GM12878 (cell line): ENCODE measurements around the gene GADL1.

ENCODE experiments used
- BHLHE40 ChIP-seq, 2 experiments: fragments of 450-650 bp in 1 of 2; IDR thresholded peaks; 2 replicates each; pipeline ENCODE4 v1.6.1; 2011 to 2017; ENCODE audit warnings: low read depth in 2 of 2, borderline replicate concordance in 1 of 2, improper control_type of control experiment in 1 of 2, low read length in 1 of 2, mild to moderate bottlenecking in 1 of 2
- BRCA1 ChIP-seq: IDR thresholded peaks from 2 replicates; pipeline ENCODE4 v1.6.1; 2011; ENCODE audit warnings: low read depth, low read length, improper control_type of control experiment
- CTCF ChIP-seq, 3 experiments: IDR thresholded peaks in 2 of 3; conservative IDR thresholded peaks in 1 of 3; 2 replicates each; pipeline ENCODE4 v1.5.1; 2011; ENCODE audit warnings: low read depth in 3 of 3, low read length in 3 of 3, mild to moderate bottlenecking in 3 of 3, control low read depth in 2 of 3, moderate library complexity in 2 of 3, inconsistent platforms in 1 of 3, mixed read lengths in 1 of 3; ENCODE audit not compliant: control insufficient read depth in 2 of 3, insufficient read depth in 1 of 3; ENCODE audit errors: extremely low read depth in 1 of 3
- EZH2 ChIP-seq: IDR thresholded peaks from 2 replicates; pipeline ENCODE4 v1.6.1; 2012; ENCODE audit warnings: low read depth, mild to moderate bottlenecking, control low read depth, inconsistent platforms, low read length, borderline replicate concordance; ENCODE audit not compliant: control insufficient read depth
- GABPA ChIP-seq: IDR thresholded peaks from 2 replicates; pipeline ENCODE4 v1.6.1; 2014; ENCODE audit warnings: antibody characterized with exemption, low read depth, mild to moderate bottlenecking, inconsistent platforms
- NFXL1 ChIP-seq: fragments of 450-650 bp; IDR thresholded peaks from 2 replicates; pipeline ENCODE4 v1.6.1; 2017; ENCODE audit warnings: antibody characterized with exemption, mild to moderate bottlenecking, borderline replicate concordance
- NR2C1 ChIP-seq: fragments of 450-650 bp; IDR thresholded peaks from 2 replicates; pipeline ENCODE4 v1.6.1; 2017; ENCODE audit warnings: antibody characterized with exemption, mild to moderate bottlenecking, moderate library complexity
- POLR2AphosphoS5 ChIP-seq: IDR thresholded peaks from 2 replicates; pipeline ENCODE4 v1.6.1; 2011; ENCODE audit warnings: mild to moderate bottlenecking, low read length, inconsistent platforms
- RAD21 ChIP-seq: IDR thresholded peaks from 2 replicates; pipeline ENCODE4 v1.6.1; 2011; ENCODE audit warnings: mild to moderate bottlenecking, low read depth, low read length, moderate library complexity; ENCODE audit not compliant: insufficient read depth
- RB1 ChIP-seq: fragments of 450-650 bp; formaldehyde crosslinking; IDR thresholded peaks from 2 replicates; pipeline ENCODE4 v1.6.1; 2017; ENCODE audit warnings: mild to moderate bottlenecking, borderline replicate concordance
- RBBP5 ChIP-seq: fragments of 200-600 bp; sonication (generic); conservative IDR thresholded peaks from 2 replicates; pipeline ENCODE4 v1.6.1; 2016
- SMC3 ChIP-seq: IDR thresholded peaks from 2 replicates; pipeline ENCODE4 v1.6.1; 2011; ENCODE audit warnings: low read length, improper control_type of control experiment, borderline replicate concordance
- WRNIP1 ChIP-seq: IDR thresholded peaks from 2 replicates; pipeline ENCODE4 v1.6.1; 2011; ENCODE audit warnings: low read depth, low read length, improper control_type of control experiment, borderline replicate concordance

DNA sequence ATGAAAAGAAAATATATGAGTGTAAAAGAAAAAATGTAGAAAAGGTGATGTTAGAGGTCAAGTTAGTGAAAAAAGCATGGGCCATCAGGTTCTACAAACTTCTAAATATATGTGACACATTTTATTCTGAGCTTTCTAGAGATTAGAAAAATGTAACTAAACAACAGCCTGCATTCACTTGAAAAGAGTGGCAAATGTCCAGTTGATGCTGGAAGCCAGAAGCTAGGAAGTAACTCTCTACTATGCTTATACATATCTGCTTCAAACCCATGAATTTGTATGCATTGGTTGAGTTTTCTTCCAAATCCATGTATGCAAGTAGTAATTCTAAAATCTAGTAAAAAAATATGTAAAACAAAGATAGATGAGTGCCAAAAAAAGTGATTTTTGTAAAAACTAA is 164.5 kb downstream of the GADL1 start:
- TF ChIP-seq EZH2 (no peak), BHLHE40 (IDR thresholded peaks at IDR 0.05; ENCODE audit: borderline replicate concordance in 1 of 2, low read depth in 2 of 2, low read length in 1 of 2) (no peak), RBBP5 (no peak), SMC3 (no peak), BRCA1 (no peak), GABPA (no peak), RB1 (no peak), NR2C1 (no peak), CTCF (IDR thresholded peaks at IDR 0.05 in 2 of 3, conservative IDR thresholded peaks at IDR 0.05 in 1 of 3; ENCODE audit: control insufficient read depth in 2 of 3, extremely low read depth in 1 of 3, insufficient read depth in 1 of 3, low read depth in 3 of 3, low read length in 3 of 3) (no peak), RAD21 (no peak), POLR2AphosphoS5 (no peak), NFXL1 (no peak), WRNIP1 (no peak)
